HepG2 (cell line): ENCODE data around the gene ACP1. TPM values are rescaled to one million over a fixed set of nuclear protein-coding genes. Genes with fewer than 3 reads are reported as not detected.

Experiments used
- AFF4 ChIP-seq: sonication (generic); formaldehyde crosslinking; IDR thresholded peaks from 2 replicates; pipeline ENCODE4 v1.4.0; 2020; ENCODE audit warnings: missing genetic modification reagents
- CAMTA2 ChIP-seq: sonication (generic); formaldehyde crosslinking; IDR thresholded peaks from 2 replicates; pipeline ENCODE4 v1.4.0; 2020; ENCODE audit warnings: mild to moderate bottlenecking, missing genetic modification reagents, borderline replicate concordance
- CENPT ChIP-seq: sonication (generic); formaldehyde crosslinking; IDR thresholded peaks from 2 replicates; pipeline ENCODE4 v1.8.0; 2022; ENCODE audit warnings: low read depth, mild to moderate bottlenecking, moderate library complexity, missing genetic modification reagents
- ESRRA ChIP-seq: sonication (generic); formaldehyde crosslinking; IDR thresholded peaks from 2 replicates; pipeline ENCODE4 v1.5.1; 2020; ENCODE audit warnings: mild to moderate bottlenecking, low read depth, missing genetic modification reagents
- MIER2 ChIP-seq: IDR thresholded peaks from 2 replicates; pipeline ENCODE4 v1.6.1; 2016; ENCODE audit warnings: missing biosample characterization, missing genetic modification reagents
- NBN ChIP-seq: fragments of 450-650 bp; conservative IDR thresholded peaks from 2 replicates; pipeline ENCODE4 v1.6.1; 2017
- NCOR1 ChIP-seq: fragments of 200-600 bp; sonication (generic); IDR thresholded peaks from 2 replicates; pipeline ENCODE4 v1.7.0; 2017; ENCODE audit warnings: antibody characterized with exemption, low read length, borderline replicate concordance
- NFE2 ChIP-seq: sonication (generic); formaldehyde crosslinking; IDR thresholded peaks from 2 replicates; pipeline ENCODE4 v1.4.0; 2020; ENCODE audit warnings: missing genetic modification reagents
- PHB2 ChIP-seq: fragments of 450-650 bp; IDR thresholded peaks from 2 replicates; pipeline ENCODE4 v1.6.1; 2018; ENCODE audit not compliant: partially characterized antibody
- PPARG ChIP-seq: conservative IDR thresholded peaks from 2 replicates; pipeline ENCODE4 v1.6.1; 2016; ENCODE audit warnings: missing biosample characterization, missing genetic modification reagents
- RXRB ChIP-seq: IDR thresholded peaks from 2 replicates; pipeline ENCODE4 v1.6.1; 2016; ENCODE audit warnings: borderline replicate concordance, missing genetic modification reagents, missing compliant biosample characterization
- SOX13 ChIP-seq, 3 experiments: fragments of 450-650 bp in 1 of 3; sonication (generic) in 1 of 3; formaldehyde crosslinking in 1 of 3; IDR thresholded peaks in 2 of 3; conservative IDR thresholded peaks in 1 of 3; 2 replicates each; pipeline versions ENCODE4 v1.5.0 to v1.6.1; 2016 to 2020; ENCODE audit warnings: antibody characterized with exemption in 1 of 3, mild to moderate bottlenecking in 1 of 3, missing compliant biosample characterization in 1 of 3, missing genetic modification reagents in 1 of 3, moderate library complexity in 1 of 3
- SP2 ChIP-seq: sonication (generic); formaldehyde crosslinking; IDR thresholded peaks from 2 replicates; pipeline ENCODE4 v1.5.1; 2020; ENCODE audit warnings: mild to moderate bottlenecking, missing genetic modification reagents
- U2AF1 ChIP-seq: fragments of 200-400 bp; formaldehyde crosslinking; optimal IDR thresholded peaks from 2 replicates; pipeline ENCODE3; 2017; ENCODE audit warnings: mild to moderate bottlenecking, low read depth, low read length
- ZEB1 ChIP-seq: IDR thresholded peaks from 2 replicates; pipeline ENCODE4 v1.6.1; 2012; ENCODE audit warnings: mild to moderate bottlenecking, low read depth, inconsistent platforms; ENCODE audit not compliant: insufficient replicate concordance
- ZNF138 ChIP-seq: sonication (generic); formaldehyde crosslinking; IDR thresholded peaks from 2 replicates; pipeline ENCODE4 v1.5.0; 2020; ENCODE audit warnings: mild to moderate bottlenecking, low read depth, missing genetic modification reagents
- ZNF570 ChIP-seq: sonication (generic); formaldehyde crosslinking; IDR thresholded peaks from 2 replicates; pipeline ENCODE4 v1.4.0; 2020; ENCODE audit warnings: mild to moderate bottlenecking, missing genetic modification reagents, borderline replicate concordance
- ZNF605 ChIP-seq: sonication (generic); formaldehyde crosslinking; IDR thresholded peaks from 2 replicates; pipeline ENCODE4 v1.8.0; 2022; ENCODE audit warnings: mild to moderate bottlenecking, missing genetic modification reagents
- ZNF772 ChIP-seq: sonication (generic); formaldehyde crosslinking; IDR thresholded peaks from 2 replicates; pipeline ENCODE4 v1.5.0; 2020; ENCODE audit warnings: mild to moderate bottlenecking, missing genetic modification reagents
- ZNF883 ChIP-seq: sonication (generic); formaldehyde crosslinking; IDR thresholded peaks from 2 replicates; pipeline ENCODE4 v1.5.1; 2020; ENCODE audit warnings: mild to moderate bottlenecking, missing genetic modification reagents; ENCODE audit errors: not compliant biosample characterization
- ZSCAN30 ChIP-seq: sonication (generic); formaldehyde crosslinking; IDR thresholded peaks from 2 replicates; pipeline ENCODE4 v1.5.0; 2020; ENCODE audit warnings: mild to moderate bottlenecking, missing genetic modification reagents
- ZSCAN5A ChIP-seq: sonication (generic); formaldehyde crosslinking; IDR thresholded peaks from 2 replicates; pipeline ENCODE4 v1.8.0; 2022; ENCODE audit warnings: mild to moderate bottlenecking, missing genetic modification reagents, borderline replicate concordance
- ZSCAN9 ChIP-seq: IDR thresholded peaks from 2 replicates; pipeline ENCODE4 v1.6.1; 2016; ENCODE audit warnings: borderline replicate concordance
- polyA plus RNA-seq, 8 experiments: library from polyadenylated mRNA; depleted of rRNA in 3 of 8; stranded (reverse) in 7 of 8; unstranded in 1 of 8; fragments of >200 nt; fragmentation: Illumina TruSeq in 4 of 8; extraction: Trizol in 4 of 8; gene quantifications; 2 replicates each; pipeline versions ENCODE4 v1.2.1 to v1.2.3, GENCODE V29; 2011 to 2016; ENCODE audit warnings: low read depth in 4 of 8, missing spikeins in 1 of 8, mixed read lengths in 1 of 8; ENCODE audit not compliant: insufficient read depth in 1 of 8
- total RNA-seq, 5 experiments: library from RNA; depleted of rRNA; stranded (reverse); fragments of >200 nt; fragmentation: Illumina TruSeq; extraction: Trizol; gene quantifications; 2 replicates each; pipeline ENCODE4 v1.2.3, GENCODE V29; 2016; ENCODE audit warnings: low read depth in 1 of 5

The ACP1 gene
- total and polyA plus RNA-seq, 2 of the 13 experiments (the other 11 are each of a cell fraction or from before 2014, with no cell fraction given) = 246 to 348 TPM

GRCh38 chr2:264493-265468 lies at the start of gene ACP1 (continued):
- TF ChIP-seq AFF4 (CRISPR knock-in tag) = peak; percentile 51; the same call in 1 of the 2 replicates
- peak; percentile 34; the same call in 1 of the 2 replicates for TF ChIP-seq ZSCAN9
- no peak for TF ChIP-seq NCOR1
- TF ChIP-seq ZSCAN30 (CRISPR knock-in tag) = peak; percentile 62; the same call in 1 of the 2 replicates
- no peak for TF ChIP-seq NFE2 (CRISPR knock-in tag)
- peak; percentile 90; the same call in 1 of the 2 replicates for TF ChIP-seq CAMTA2 (CRISPR knock-in tag)
- TF ChIP-seq ZNF570 = no peak
- peak; percentile 72; the same call in 1 of the 2 replicates for TF ChIP-seq ZNF605 (CRISPR knock-in tag)
- TF ChIP-seq SOX13 (IDR thresholded peaks at IDR 0.05) = no peak
- peak in 1 of 2 experiments; percentile 6; a peak in 1 of 4 replicates for TF ChIP-seq SOX13 (CRISPR knock-in tag; conservative IDR thresholded peaks at IDR 0.05 in 1 of 2, IDR thresholded peaks at IDR 0.05 in 1 of 2)
- no peak; the same call in 1 of the 2 replicates for TF ChIP-seq MIER2
- TF ChIP-seq ZNF772 (CRISPR knock-in tag) = peak; percentile 69; the same call in 1 of the 2 replicates
- 0 out of 2 replicates have a peak, but pooled peaks have one; percentile 56 for TF ChIP-seq ESRRA (CRISPR knock-in tag)
- peak; percentile 14; the same call in 1 of the 2 replicates for TF ChIP-seq SP2 (CRISPR knock-in tag)
- no peak for TF ChIP-seq U2AF1
- no peak for TF ChIP-seq ZSCAN5A (CRISPR knock-in tag)
- TF ChIP-seq CENPT (CRISPR knock-in tag) = no peak; the same call in 1 of the 2 replicates
- TF ChIP-seq RXRB (CRISPR knock-in tag) = 0 out of 2 replicates have a peak, but pooled peaks have one; percentile 31
- TF ChIP-seq ZEB1 = peak; percentile 100
- peak; percentile 70 for TF ChIP-seq ZNF883
- TF ChIP-seq PPARG (CRISPR knock-in tag) = no peak
- TF ChIP-seq NBN = no peak
- TF ChIP-seq PHB2 = no peak
- peak; percentile 65; the same call in 1 of the 2 replicates for TF ChIP-seq ZNF138 (CRISPR knock-in tag)
